K562 (cell line): Measurements from ENCODE around the gene LRRK1. TPM values are rescaled to one million over a fixed set of nuclear protein-coding genes. Genes with fewer than 3 reads are reported as not detected.

Source experiments
- ATAC-seq: fragments of 200-7000 bp; cut with Tn5 transposase; 3 replicates; pipeline ENCODE4 v1.9.1; 2020; ENCODE audit warnings: moderate library complexity
- BruUV-seq: library from RNA; stranded (reverse); fragments of 400-500 nt; replicated peaks from 2 replicates; lab custom pipeline; 2021; lab: Mats Ljungman, UMichigan
- CTCF ChIA-PET: fragments of 300-600 bp; formaldehyde crosslinking; extraction: SDS; loops from one replicate; lab custom pipeline; 2021; ENCODE audit warnings: low intra/inter-chr PET ratio; lab: Yijun Ruan, JAX
- POLR2A ChIA-PET: fragments of 300-600, 350-650 bp; sonication (Branson Sonifier 250); formaldehyde crosslinking; extraction: SDS; loops from one replicate; lab custom pipeline; 2021; ENCODE audit warnings: antibody characterized with exemption, inconsistent platforms; lab: Yijun Ruan, JAX
- DNase-seq, 4 experiments: peaks; one replicate each; pipeline versions ENCODE4 v3.0.0 to v3.0.0-alpha.2; 2011 to 2018; ENCODE audit warnings: low spot score in 3 of 4, mixed read lengths in 3 of 4; ENCODE audit errors: extremely low read depth in 1 of 4
- FAIRE-seq: peaks from 2 replicates; lab custom pipeline; 2011; peaks lifted over from hg19 to GRCh38; lab: Jason Lieb, UNC
- H2AFZ ChIP-seq: 2 replicates; pipeline ENCODE4 v1.6.0; 2011; ENCODE audit warnings: low read depth, low read length, control low read depth, inconsistent platforms
- H3K27ac ChIP-seq: fragments of 200-600 bp; 3 replicates; pipeline ENCODE4 v1.8.0; 2011; ENCODE audit warnings: low read depth, mild to moderate bottlenecking, control low read depth, inconsistent platforms, low read length, moderate library complexity, mixed read lengths; ENCODE audit errors: extremely low read depth
- H3K27me3 ChIP-seq, 2 experiments: fragments of 300-600 bp in 1 of 2; 2 replicates in 1 of 2; 3 replicates in 1 of 2; pipeline versions ENCODE4 v1.6.0 to v1.8.0; 2011; ENCODE audit warnings: inconsistent platforms in 2 of 2, low read length in 2 of 2, mild to moderate bottlenecking in 1 of 2, mixed read lengths in 1 of 2, moderate library complexity in 1 of 2; ENCODE audit not compliant: control insufficient read depth in 2 of 2, insufficient read depth in 2 of 2
- H3K36me3 ChIP-seq: fragments of 300-600 bp; 3 replicates; pipeline ENCODE4 v1.8.0; 2011; ENCODE audit warnings: mild to moderate bottlenecking, low read length, inconsistent platforms; ENCODE audit not compliant: control insufficient read depth, insufficient read depth
- H3K4me1 ChIP-seq, 2 experiments: fragments of 200-600 bp in 1 of 2; replicated peaks in 1 of 2; 2 replicates in 1 of 2; 3 replicates in 1 of 2; pipeline versions ENCODE4 v1.5.1 to v1.8.0; 2011; ENCODE audit warnings: inconsistent platforms in 2 of 2, low read length in 2 of 2, mild to moderate bottlenecking in 1 of 2, mixed read lengths in 1 of 2, moderate library complexity in 1 of 2; ENCODE audit not compliant: control insufficient read depth in 2 of 2, insufficient read depth in 2 of 2
- H3K4me2 ChIP-seq: 2 replicates; pipeline ENCODE4 v1.6.1; 2011; ENCODE audit warnings: low read length, control low read depth, inconsistent platforms, mixed read lengths; ENCODE audit not compliant: insufficient read depth
- H3K4me3 ChIP-seq: fragments of 200-600 bp; sonication (generic), shearing (Covaris generic); 2 replicates; pipeline ENCODE4 v1.5.1; 2016; ENCODE audit warnings: control low read depth, inconsistent platforms
- H3K79me2 ChIP-seq: fragments of 200-600 bp; 3 replicates; pipeline ENCODE4 v1.8.0; 2011; ENCODE audit warnings: low read length, inconsistent platforms; ENCODE audit not compliant: control insufficient read depth, insufficient read depth
- H3K9ac ChIP-seq, 2 experiments: 2 replicates each; pipeline versions ENCODE4 v1.6.0 to v1.6.1; 2011; ENCODE audit warnings: low read depth in 2 of 2, low read length in 2 of 2, control low read depth in 1 of 2, inconsistent platforms in 1 of 2, mild to moderate bottlenecking in 1 of 2, mixed read lengths in 1 of 2; ENCODE audit not compliant: insufficient read depth in 1 of 2
- H3K9me1 ChIP-seq: one replicate; pipeline ENCODE4 v1.6.0; 2011; ENCODE audit warnings: inconsistent platforms, mild to moderate bottlenecking, low read length, moderate library complexity; ENCODE audit not compliant: control insufficient read depth, insufficient read depth
- H3K9me3 ChIP-seq: replicated peaks from 2 replicates; pipeline ENCODE4 v1.5.1; 2011; ENCODE audit warnings: low read depth, low read length, inconsistent platforms; ENCODE audit not compliant: control insufficient read depth, insufficient read depth
- H4K20me1 ChIP-seq: replicated peaks from 2 replicates; pipeline ENCODE4 v1.6.1; 2011; ENCODE audit warnings: low read length, inconsistent platforms, mixed read lengths; ENCODE audit not compliant: control insufficient read depth, insufficient read depth
- FOXM1 ChIP-seq, 2 experiments: fragments of 450-650 bp in 1 of 2; sonication (generic) in 1 of 2; formaldehyde crosslinking in 1 of 2; IDR thresholded peaks; 2 replicates each; pipeline versions ENCODE4 v1.6.1 to v1.9.0; 2017 to 2022; ENCODE audit warnings: low read depth in 2 of 2, mild to moderate bottlenecking in 2 of 2, missing genetic modification reagents in 1 of 2, moderate library complexity in 1 of 2
- HCFC1 ChIP-seq: IDR thresholded peaks from 2 replicates; pipeline ENCODE4 v1.6.1; 2012; ENCODE audit warnings: low read depth, low read length, improper control_type of control experiment
- HMBOX1 ChIP-seq: sonication (generic); IDR thresholded peaks from 2 replicates; pipeline ENCODE4 v1.6.1; 2016
- KDM4B ChIP-seq, 2 experiments: fragments of 450-650 bp in 1 of 2; sonication (generic) in 1 of 2; IDR thresholded peaks; 2 replicates each; pipeline ENCODE4 v1.6.1; 2016 to 2017; ENCODE audit warnings: borderline replicate concordance in 2 of 2, antibody characterized with exemption in 1 of 2, low read depth in 1 of 2, mild to moderate bottlenecking in 1 of 2
- KLF6 ChIP-seq: fragments of 250-450 bp; sonication (Bioruptor Pico); IDR thresholded peaks from 2 replicates; pipeline ENCODE4 v1.4.0; 2020; ENCODE audit warnings: mild to moderate bottlenecking, moderate library complexity, borderline replicate concordance
- MAFF ChIP-seq: IDR thresholded peaks from 2 replicates; pipeline ENCODE4 v1.6.1; 2012; ENCODE audit warnings: low read length, improper control_type of control experiment
- MNT ChIP-seq, 2 experiments: fragments of 450-650 bp; conservative IDR thresholded peaks; 2 replicates each; pipeline ENCODE4 v1.6.1; 2017; ENCODE audit warnings: mild to moderate bottlenecking in 2 of 2, moderate library complexity in 2 of 2
- NCOA6 ChIP-seq: fragments of 450-650 bp; IDR thresholded peaks from 2 replicates; pipeline ENCODE4 v1.6.1; 2017; ENCODE audit warnings: mild to moderate bottlenecking
- PTTG1 ChIP-seq: fragments of 450-650 bp; IDR thresholded peaks from 2 replicates; pipeline ENCODE4 v1.6.1; 2016; ENCODE audit warnings: low read depth, mild to moderate bottlenecking, missing genetic modification characterization, missing compliant biosample characterization
- SNIP1 ChIP-seq: fragments of 450-650 bp; IDR thresholded peaks from 2 replicates; pipeline ENCODE4 v1.7.1; 2017; ENCODE audit warnings: low read depth, mild to moderate bottlenecking
- THRA ChIP-seq: fragments of 450-650 bp; IDR thresholded peaks from 2 replicates; pipeline ENCODE4 v1.6.1; 2017; ENCODE audit warnings: mild to moderate bottlenecking, moderate library complexity
- ZBTB1 ChIP-seq: sonication (generic); formaldehyde crosslinking; IDR thresholded peaks from 2 replicates; pipeline ENCODE4 v1.8.1; 2023; ENCODE audit warnings: missing genetic modification reagents, low read depth, mild to moderate bottlenecking, borderline replicate concordance
- ZBTB12 ChIP-seq: fragments of 250-450 bp; sonication (Bioruptor Pico); IDR thresholded peaks from 2 replicates; pipeline ENCODE4 v1.4.0; 2020
- ZNF583 ChIP-seq: fragments of 250-450 bp; sonication (Bioruptor Pico); IDR thresholded peaks from 2 replicates; pipeline ENCODE4 v1.4.0; 2020
- ZNF668 ChIP-seq: fragments of 250-450 bp; sonication (Bioruptor Pico); IDR thresholded peaks from 2 replicates; pipeline ENCODE4 v1.8.0; 2022; ENCODE audit warnings: mild to moderate bottlenecking, inconsistent platforms
- WGBS: fragments of 100-300 bp; shearing (Covaris generic); methylation state at CpG from one replicate; pipeline ENCODE4 v1.1.6; 2016; ENCODE audit warnings: low coverage, mixed read lengths; ENCODE audit not compliant: insufficient coverage; ENCODE audit errors: missing lambda C conversion rate; 5-methylcytosine and 5-hydroxymethylcytosine counted together
- in situ Hi-C: fragments of 300-500 bp; cut with MboI; formaldehyde crosslinking; loops from 4 replicates; pipeline ENCODE4 v1.15.0; 2018; ENCODE audit warnings: inconsistent platforms, mixed read lengths
- intact Hi-C: fragments of 100-400 bp; cut with micrococcal nuclease; formaldehyde crosslinking; loops from 2 replicates; pipeline ENCODE4 v1.14.2; 2022
- polyA plus RNA-seq, 8 experiments: library from polyadenylated mRNA; depleted of rRNA in 4 of 8; stranded (reverse) in 5 of 8; unstranded in 3 of 8; fragments of >200 nt; fragmentation: Nextera tagmentation in 2 of 8; fragmentation: Illumina TruSeq in 1 of 8; extraction: Ambion mirVana in 2 of 8; extraction: Trizol in 1 of 8; gene quantifications; 2 replicates each; pipeline versions ENCODE4 v1.2.1 to v1.2.3, GENCODE V29; 2011 to 2014; ENCODE audit warnings: inconsistent platforms in 1 of 8, missing spikeins in 1 of 8
- total RNA-seq, 7 experiments: library from RNA; depleted of rRNA in 6 of 7; stranded (reverse); fragments of >200 nt in 6 of 7; fragmentation: Illumina TruSeq in 2 of 7; extraction: Trizol in 2 of 7; gene quantifications; 2 replicates each; pipeline versions ENCODE4 v1.2.1 to v1.2.3, GENCODE V29; 2011 to 2021; ENCODE audit warnings: low replicate concordance in 1 of 7

LRRK1 gene
- total and polyA plus RNA-seq, 9 of the 15 experiments (the other 6 are each of a cell fraction or from before 2014, with no cell fraction given): 0.01 to 1.5 (median 0.11) TPM

- under 1% methylated on average over 10 of the region's 10 CpGs for WGBS
- H3K4me1 ChIP-seq: no peaks in the 10 kb centered on the region
- ATAC-seq: no peak
- no peaks in the 10 kb centered on the region for H3K36me3 ChIP-seq
- H3K27me3 ChIP-seq: peaks cover 11 to 12% of the 10 kb centered on the region in 2 experiments; a peak in 4 of 5 replicates
- CTCF ChIA-PET: no interaction called here
- no peaks in the 10 kb centered on the region for H3K79me2 ChIP-seq
- BruUV-seq: no TSS peak
- H3K4me3 ChIP-seq: no peak overlapping the region
- H3K27ac ChIP-seq: no peak overlapping the region
- no peaks in the 10 kb centered on the region for H3K9me3 ChIP-seq
- no peak for FAIRE-seq
- no peaks in the 10 kb centered on the region for H4K20me1 ChIP-seq
- no peaks in the 10 kb centered on the region for H3K9me1 ChIP-seq
- TF ChIP-seq FOXM1 (IDR thresholded peaks at IDR 0.05; ENCODE audit: low read depth) (no peak), FOXM1 (CRISPR knock-in tag; IDR thresholded peaks at IDR 0.05; ENCODE audit: low read depth) (no peak), HCFC1 (no peak), HMBOX1 (no peak), SNIP1 (no peak), KDM4B (IDR thresholded peaks at IDR 0.05; ENCODE audit: borderline replicate concordance in 2 of 2, low read depth in 1 of 2) (no peak), ZBTB12 (CRISPR knock-in tag) (no peak), THRA (no peak), ZBTB1 (CRISPR knock-in tag) (no peak), NCOA6 (no peak), ZNF583 (CRISPR knock-in tag) (no peak), ZNF668 (no peak), MAFF (no peak), KLF6 (CRISPR knock-in tag) (no peak), PTTG1 (tag) (no peak), MNT (conservative IDR thresholded peaks at IDR 0.05) (no peak)
- in situ Hi-C loops: no loop called here
- H2AFZ ChIP-seq: no peak overlapping the region
- intact Hi-C loops: no loop called here
- H3K4me2 ChIP-seq: no peak overlapping the region
- no peak for DNase-seq
- POLR2A ChIA-PET: interaction anchor here (0.6 kb wide), 1 partner anchor 114 kb away, joined by 3 read pairs; no protein-coding TSS in a partner anchor
- no peak overlapping the region for H3K9ac ChIP-seq
Measured at GRCh38 chr15:100947760-100948429, 28.7 kb downstream of the LRRK1 start.
